PC-3 (cell line): ENCODE data around the gene IPO9. TPM values are rescaled to one million over a fixed set of nuclear protein-coding genes. Genes with fewer than 3 reads are reported as not detected.

Experiments
- ATAC-seq: fragments of 200-7000 bp; cut with Tn5 transposase; 2 replicates; pipeline ENCODE4 v1.9.1; 2020; ENCODE audit warnings: mild to moderate bottlenecking, moderate library complexity
- BruUV-seq: library from RNA; stranded (reverse); fragments of 400-500 nt; replicated peaks from 2 replicates; lab custom pipeline; 2021; lab: Mats Ljungman, UMichigan
- CTCF ChIA-PET: fragments of 300-600 bp; sonication (Branson Sonifier 250); formaldehyde crosslinking; loops from one replicate; lab custom pipeline; 2022; ENCODE audit warnings: antibody characterized with exemption; lab: Charles Lee
- POLR2A ChIA-PET: fragments of 300-600 bp; sonication (Branson Sonifier 250); formaldehyde crosslinking; loops from one replicate; lab custom pipeline; 2022; ENCODE audit warnings: antibody characterized with exemption; ENCODE audit not compliant: unreplicated experiment; lab: Charles Lee
- DNase-seq: peaks from one replicate; pipeline ENCODE4 v3.0.0-alpha.2; 2015
- H2AFZ ChIP-seq: fragments of 300-600 bp; sonication (generic); 2 replicates; pipeline ENCODE4 v1.6.0; 2016; ENCODE audit warnings: antibody characterized with exemption, low read length
- H3F3A ChIP-seq: fragments of 300-600 bp; sonication (generic); one replicate; pipeline ENCODE4 v1.6.0; 2017; ENCODE audit warnings: antibody characterized with exemption, low read length, control low read depth, mild to moderate bottlenecking; ENCODE audit not compliant: unreplicated experiment
- H3K27ac ChIP-seq: fragments of 300-600 bp; sonication (generic); 2 replicates; pipeline ENCODE4 v1.5.1; 2016; ENCODE audit warnings: mild to moderate bottlenecking, low read length
- H3K27me3 ChIP-seq: fragments of 300-600 bp; sonication (generic); 2 replicates; pipeline ENCODE4 v1.6.1; 2016; ENCODE audit warnings: low read length, mixed read lengths
- H3K36me3 ChIP-seq: fragments of 300-600 bp; sonication (generic); 2 replicates; pipeline ENCODE4 v1.6.1; 2016; ENCODE audit warnings: low read depth, mixed run types, low read length, mixed read lengths
- H3K4me1 ChIP-seq: fragments of 300-600 bp; sonication (generic); 2 replicates; pipeline ENCODE4 v1.5.1; 2016; ENCODE audit warnings: low read length; ENCODE audit not compliant: insufficient read depth
- H3K4me2 ChIP-seq: fragments of 300-600 bp; sonication (generic); 2 replicates; pipeline ENCODE4 v1.6.0; 2016; ENCODE audit warnings: low read length
- H3K4me3 ChIP-seq: fragments of 300-600 bp; sonication (generic); 2 replicates; pipeline ENCODE4 v1.5.1; 2016; ENCODE audit warnings: mild to moderate bottlenecking, low read length, mixed read lengths
- H3K79me2 ChIP-seq: fragments of 300-600 bp; sonication (generic); 2 replicates; pipeline ENCODE4 v1.6.1; 2017; ENCODE audit warnings: low read length, mixed read lengths
- H3K9ac ChIP-seq: fragments of 300-600 bp; sonication (generic); 2 replicates; pipeline ENCODE4 v1.6.0; 2016; ENCODE audit warnings: mild to moderate bottlenecking, low read length
- H3K9me2 ChIP-seq: fragments of 300-600 bp; sonication (generic); replicated peaks from 2 replicates; pipeline ENCODE4 v1.6.1; 2016; ENCODE audit warnings: mixed run types, low read length, mixed read lengths
- H3K9me3 ChIP-seq: fragments of 300-600 bp; sonication (generic); 2 replicates; pipeline ENCODE4 v1.6.1; 2016; ENCODE audit warnings: low read length, mixed read lengths
- H4K20me1 ChIP-seq: fragments of 300-600 bp; sonication (generic); 2 replicates; pipeline ENCODE4 v1.6.1; 2016; ENCODE audit warnings: low read length, mixed read lengths
- CTCF ChIP-seq: fragments of 300-600 bp; sonication (generic); conservative IDR thresholded peaks from 2 replicates; pipeline ENCODE4 v1.5.1; 2017; ENCODE audit warnings: antibody characterized with exemption, low read depth, mild to moderate bottlenecking, low read length
- EZH2 ChIP-seq: fragments of 300-600 bp; sonication (generic); IDR thresholded peaks from one replicate; pipeline ENCODE4 v1.6.1; 2017; ENCODE audit warnings: antibody characterized with exemption, mild to moderate bottlenecking, low read length; ENCODE audit not compliant: unreplicated experiment
- EZH2phosphoT487 ChIP-seq: fragments of 300-600 bp; sonication (generic); IDR thresholded peaks from 2 replicates; pipeline ENCODE4 v1.6.1; 2018; ENCODE audit warnings: mild to moderate bottlenecking, antibody characterized with exemption, low read length, borderline replicate concordance
- intact Hi-C: fragments of 100-400 bp; cut with micrococcal nuclease; formaldehyde crosslinking; loops from 2 replicates; pipeline ENCODE4 v1.9.0; 2023
- total RNA-seq: library from RNA; depleted of rRNA; stranded (reverse); fragments of >200 nt; gene quantifications from 2 replicates; pipeline ENCODE4 v1.2.3, GENCODE V29; 2014

The IPO9 gene
- total RNA-seq, 1 experiment from 2014 or later: 21.6 TPM

GRCh38 chr1:201893431-201893830 lies 64.5 kb downstream of the IPO9 start:
- H3K4me3 ChIP-seq: no peak overlapping the region
- DNase-seq: no peak
- no peak overlapping the region for H3K27ac ChIP-seq
- no peaks in the 10 kb centered on the region for H3K36me3 ChIP-seq
- H3K79me2 ChIP-seq: no peaks in the 10 kb centered on the region
- no peak overlapping the region for H3K9ac ChIP-seq
- ChIA-PET POLR2A (no interaction called here), CTCF (no interaction called here)
- H2AFZ ChIP-seq: no peak overlapping the region
- no peaks in the 10 kb centered on the region for H3K9me2 ChIP-seq
- no peaks in the 10 kb centered on the region for H3K27me3 ChIP-seq
- TF ChIP-seq EZH2phosphoT487 (no peak), EZH2 (no peak), CTCF (no peak)
- H3F3A ChIP-seq: no peaks in the 10 kb centered on the region
- peaks cover 13% of the 10 kb centered on the region; the same call in 1 of the 2 replicates for H3K4me1 ChIP-seq
- ATAC-seq: no peak
- H3K9me3 ChIP-seq: no peaks in the 10 kb centered on the region
- intact Hi-C loops: no loop called here
- no peak overlapping the region for H3K4me2 ChIP-seq
- BruUV-seq: no TSS peak
- H4K20me1 ChIP-seq: no peaks in the 10 kb centered on the region

- H3K4me1 ChIP-seq: peaks cover 13% of the 10 kb centered on the region; the same call in 1 of the 2 replicates
- TF ChIP-seq EZH2 (no peak), EZH2phosphoT487 (no peak), CTCF (no peak)
- ChIA-PET POLR2A (no interaction called here), CTCF (no interaction called here)
- no peak overlapping the region for H2AFZ ChIP-seq
- H4K20me1 ChIP-seq: no peaks in the 10 kb centered on the region
- DNase-seq (no peak), ATAC-seq (no peak)
- no peak overlapping the region for H3K9ac ChIP-seq
- no peaks in the 10 kb centered on the region for H3K9me3 ChIP-seq
- no peak overlapping the region for H3K27ac ChIP-seq
- H3K4me2 ChIP-seq: no peak overlapping the region
- H3K9me2 ChIP-seq: no peaks in the 10 kb centered on the region
- no peaks in the 10 kb centered on the region for H3K27me3 ChIP-seq
- H3K4me3 ChIP-seq: no peak overlapping the region
- H3K79me2 ChIP-seq: no peaks in the 10 kb centered on the region
- no TSS peak for BruUV-seq
- intact Hi-C loops: loop anchor here (5.0 kb wide), 1 partner anchor 38 kb away; no protein-coding TSS in a partner anchor
- H3F3A ChIP-seq: no peaks in the 10 kb centered on the region
- H3K36me3 ChIP-seq: no peaks in the 10 kb centered on the region
These were observed 65.6 kb downstream of the IPO9 start for GRCh38 chr1:201894343-201895119.
